ENCODE results near the gene SENP3. TPM values are rescaled to one million over a fixed set of nuclear protein-coding genes. Genes with fewer than 3 reads are reported as not detected.

The SENP3 gene
- total RNA-seq, 1 donor from 2014 or later = 30.8 TPM

DNA sequence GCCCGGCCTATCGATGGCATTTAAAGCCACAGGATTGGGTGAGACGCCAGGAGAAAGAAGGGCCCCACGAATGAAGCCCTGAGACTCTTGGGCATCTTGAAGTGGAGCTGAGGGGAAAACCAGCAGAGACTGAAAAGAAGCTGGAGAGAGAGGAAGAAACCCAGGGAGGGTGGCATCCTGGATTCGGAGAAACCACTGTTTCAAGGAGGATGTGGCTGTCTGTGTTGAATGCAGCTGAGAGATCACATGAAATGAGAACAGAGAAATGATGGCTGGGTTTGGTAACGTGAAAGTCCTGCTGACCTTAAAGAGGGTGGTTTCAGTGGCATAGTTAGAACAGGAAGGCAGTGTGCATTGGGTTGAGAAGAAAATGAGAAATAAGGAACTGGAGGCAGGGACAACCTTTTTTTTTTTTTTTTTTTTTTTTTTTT, 9.1 kb upstream of the SENP3 start:
- intact Hi-C loops (cut with DNase I) = no loop called here
- no peak for DNase-seq
- ATAC-seq (ENCODE audit: poor library complexity) = no peak

- ATAC-seq (ENCODE audit: poor library complexity) (no peak), DNase-seq (no peak)
- intact Hi-C loops (cut with DNase I) = no loop called here
These were observed 8.4 kb upstream of the SENP3 start for GRCh38 chr17:7553356-7553755.

DNA sequence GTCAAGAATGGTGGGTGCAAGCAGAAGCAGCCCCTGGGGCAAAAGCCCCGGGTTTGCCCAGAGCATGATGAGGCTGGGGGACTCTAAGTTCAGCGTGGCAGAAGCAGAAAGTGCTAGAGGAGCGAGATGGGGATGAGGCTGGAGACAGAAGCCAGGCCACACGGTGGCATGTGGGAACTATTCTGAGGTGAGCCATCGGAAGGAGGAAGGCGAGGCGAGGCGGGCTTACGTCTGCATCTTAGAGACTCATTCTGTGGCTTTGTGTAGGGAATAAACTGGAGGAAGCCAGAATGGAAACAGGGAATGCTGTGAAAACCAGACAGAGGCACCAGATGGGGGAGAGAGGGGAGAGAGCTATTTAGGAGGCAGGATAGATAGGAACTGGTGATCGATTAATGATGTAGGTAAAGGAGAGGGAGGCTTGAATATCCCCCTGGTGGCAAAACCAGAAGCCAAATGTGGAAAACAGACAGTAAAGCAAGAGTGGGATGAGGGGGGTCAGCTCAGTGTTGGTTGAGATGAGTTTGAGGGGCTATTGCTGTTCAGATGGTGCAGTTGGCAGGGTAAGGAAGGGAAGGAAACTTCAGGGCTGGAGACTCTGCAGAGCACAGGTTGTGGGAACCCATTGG, 6.3 kb upstream of the SENP3 start:
- intact Hi-C loops (cut with DNase I) = loop anchor here (5.0 kb wide), 2 partner anchors 43 to 243 kb away; no protein-coding TSS in a partner anchor
- ATAC-seq (ENCODE audit: poor library complexity) = no peak
- DNase-seq = no peak

- intact Hi-C loops (cut with DNase I) = loop anchor here (5.0 kb wide), 2 partner anchors 44 to 244 kb away; no protein-coding TSS in a partner anchor
- ATAC-seq (ENCODE audit: poor library complexity) = no peak
- no peak for DNase-seq
These were observed 5.1 kb upstream of the SENP3 start for GRCh38 chr17:7556627-7557026.

- DNase-seq (no peak), ATAC-seq (ENCODE audit: poor library complexity) (no peak)
- intact Hi-C loops (cut with DNase I) = loop anchor here (5.0 kb wide), 2 partner anchors 45 to 245 kb away; no protein-coding TSS in a partner anchor
These were observed 4.5 kb upstream of the SENP3 start for GRCh38 chr17:7557147-7557764.

- intact Hi-C loops (cut with DNase I) = loop anchor here (5.0 kb wide), 2 partner anchors 46 to 246 kb away; no protein-coding TSS in a partner anchor
- DNase-seq (peak; percentile 93), ATAC-seq (ENCODE audit: poor library complexity) (peak; percentile 63)
These were observed 3.8 kb upstream of the SENP3 start for GRCh38 chr17:7557775-7558543.

- ATAC-seq (ENCODE audit: poor library complexity) (peak; percentile 16), DNase-seq (peak; percentile 79)
- intact Hi-C loops (cut with DNase I) = loop anchor here (5.0 kb wide), 2 partner anchors 46 to 246 kb away; no protein-coding TSS in a partner anchor
These were observed 3.0 kb upstream of the SENP3 start, which contains the start of gene TNFSF13 for GRCh38 chr17:7558544-7559319. TNFSF13 (plus strand) TSS chr17:7558750; CDS start chr17:7559040, 290 bp downstream.

- ATAC-seq (ENCODE audit: poor library complexity) = no peak
- intact Hi-C loops (cut with DNase I) = loop anchor here (2.0 to 10.0 kb wide), 4 partner anchors 47 to 247 kb away; partner anchors contain the start of genes KCTD11 and TMEM95
These were observed 2.2 kb upstream of the SENP3 start for GRCh38 chr17:7559320-7560171.

DNA sequence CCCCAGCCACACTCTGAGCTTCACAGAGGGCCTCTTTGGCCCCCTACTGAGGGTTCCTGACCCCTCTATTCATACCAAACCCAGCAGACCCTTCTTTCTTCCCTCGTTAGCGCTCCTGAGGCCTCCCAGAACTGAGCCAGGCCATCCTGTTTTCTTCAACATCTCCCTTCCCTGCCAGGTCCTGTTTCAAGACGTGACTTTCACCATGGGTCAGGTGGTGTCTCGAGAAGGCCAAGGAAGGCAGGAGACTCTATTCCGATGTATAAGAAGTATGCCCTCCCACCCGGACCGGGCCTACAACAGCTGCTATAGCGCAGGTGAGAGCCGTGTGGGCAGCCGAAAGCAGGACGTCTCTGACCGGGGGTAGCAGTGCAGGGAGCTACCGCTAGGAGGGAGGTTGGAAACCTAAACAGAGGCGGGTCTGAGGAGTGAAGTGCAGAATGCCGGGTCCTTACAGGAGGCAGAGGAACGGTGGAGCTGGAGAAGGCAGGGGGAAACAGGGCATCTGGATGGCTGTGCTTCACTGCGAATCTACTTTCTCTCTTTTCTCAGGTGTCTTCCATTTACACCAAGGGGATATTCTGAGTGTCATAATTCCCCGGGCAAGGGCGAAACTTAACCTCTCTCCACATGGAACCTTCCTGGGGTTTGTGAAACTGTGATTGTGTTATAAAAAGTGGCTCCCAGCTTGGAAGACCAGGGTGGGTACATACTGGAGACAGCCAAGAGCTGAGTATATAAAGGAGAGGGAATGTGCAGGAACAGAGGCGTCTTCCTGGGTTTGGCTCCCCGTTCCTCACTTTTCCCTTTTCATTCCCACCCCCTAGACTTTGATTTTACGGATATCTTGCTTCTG, 1.3 kb upstream of the SENP3 start:
- DNase-seq = peak; percentile 73
- intact Hi-C loops (cut with DNase I) = loop anchor here (2.0 to 10.0 kb wide), 2 partner anchors 124 to 206 kb away; partner anchors contain the start of genes KCTD11 and TMEM95
- ATAC-seq (ENCODE audit: poor library complexity) = peak; percentile 44

More at GRCh38 chr17:7559320-7560171, 2.2 kb upstream of the SENP3 start:
- no peak for DNase-seq

DNA sequence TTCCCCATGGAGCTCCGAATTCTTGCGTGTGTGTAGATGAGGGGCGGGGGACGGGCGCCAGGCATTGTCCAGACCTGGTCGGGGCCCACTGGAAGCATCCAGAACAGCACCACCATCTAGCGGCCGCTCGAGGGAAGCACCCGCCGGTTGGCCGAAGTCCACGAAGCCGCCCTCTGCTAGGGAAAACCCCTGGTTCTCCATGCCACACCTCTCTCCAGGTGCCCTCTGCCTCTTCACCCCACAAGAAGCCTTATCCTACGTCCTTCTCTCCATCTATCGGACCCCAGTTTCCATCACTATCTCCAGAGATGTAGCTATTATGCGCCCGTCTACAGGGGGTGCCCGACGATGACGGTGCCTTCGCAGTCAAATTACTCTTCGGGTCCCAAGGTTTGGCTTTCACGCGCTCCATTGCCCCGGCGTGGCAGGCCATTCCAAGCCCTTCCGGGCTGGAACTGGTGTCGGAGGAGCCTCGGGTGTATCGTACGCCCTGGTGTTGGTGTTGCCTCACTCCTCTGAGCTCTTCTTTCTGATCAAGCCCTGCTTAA, 617 bp upstream of the SENP3 start:
- DNase-seq (peak; percentile 94), ATAC-seq (ENCODE audit: poor library complexity) (peak; percentile 82)
- intact Hi-C loops (cut with DNase I) = loop anchor here (2.0 to 10.0 kb wide), 2 partner anchors 124 to 206 kb away; partner anchors contain the start of genes KCTD11 and TMEM95

- intact Hi-C loops (cut with DNase I) = loop anchor here (10.0 kb wide), 1 partner anchor 207 kb away; the partner anchor contains the start of genes KCTD11 and TMEM95
- ATAC-seq (ENCODE audit: poor library complexity) (no peak), DNase-seq (no peak)
These were observed 488 bp downstream of the SENP3 start for GRCh38 chr17:7562208-7562605.

DNA sequence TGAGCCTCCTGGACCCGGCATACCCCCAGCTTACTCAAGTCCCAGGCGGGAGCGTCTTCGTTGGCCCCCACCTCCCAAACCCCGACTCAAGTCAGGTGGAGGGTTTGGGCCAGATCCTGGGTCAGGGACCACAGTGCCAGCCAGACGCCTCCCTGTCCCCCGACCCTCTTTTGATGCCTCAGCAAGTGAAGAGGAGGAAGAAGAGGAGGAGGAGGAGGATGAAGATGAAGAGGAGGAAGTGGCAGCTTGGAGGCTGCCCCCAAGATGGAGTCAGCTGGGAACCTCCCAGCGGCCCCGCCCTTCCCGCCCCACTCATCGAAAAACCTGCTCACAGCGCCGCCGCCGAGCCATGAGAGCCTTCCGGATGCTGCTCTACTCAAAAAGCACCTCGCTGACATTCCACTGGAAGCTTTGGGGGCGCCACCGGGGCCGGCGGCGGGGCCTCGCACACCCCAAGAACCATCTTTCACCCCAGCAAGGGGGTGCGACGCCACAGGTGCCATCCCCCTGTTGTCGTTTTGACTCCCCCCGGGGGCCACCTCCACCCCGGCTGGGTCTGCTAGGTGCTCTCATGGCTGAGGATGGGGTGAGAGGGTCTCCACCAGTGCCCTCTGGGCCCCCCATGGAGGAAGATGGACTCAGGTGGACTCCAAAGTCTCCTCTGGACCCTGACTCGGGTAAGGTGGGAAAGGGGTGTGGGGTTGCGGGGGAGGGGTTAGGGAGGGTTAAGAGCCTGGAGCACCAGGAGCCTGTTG, 1.6 kb downstream of the SENP3 start:
- DNase-seq (no peak), ATAC-seq (ENCODE audit: poor library complexity) (no peak)
- intact Hi-C loops (cut with DNase I) = loop anchor here (10.0 kb wide), 1 partner anchor 208 kb away; the partner anchor contains the start of genes KCTD11 and TMEM95

DNA sequence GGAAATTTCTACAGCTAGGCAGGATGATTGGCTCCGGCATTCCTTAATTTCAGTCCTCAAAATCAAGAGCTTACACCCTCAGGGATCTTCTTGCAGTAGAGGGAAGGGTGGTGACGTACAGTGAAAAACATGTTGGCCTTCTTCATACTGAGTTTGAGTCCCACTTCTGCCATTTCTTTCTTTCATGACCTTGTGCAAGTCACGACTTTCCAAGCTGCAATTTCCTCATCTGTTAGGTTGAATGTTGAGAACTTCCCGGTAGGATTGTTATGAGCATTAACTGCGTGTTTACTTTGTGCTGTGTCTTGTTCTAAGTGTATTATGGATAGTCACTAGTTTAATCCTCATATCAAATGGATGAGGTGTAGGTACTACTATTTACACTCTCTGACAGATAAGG, 7.9 kb downstream of the SENP3 start:
- intact Hi-C loops (cut with DNase I) = loop anchor here (10.0 kb wide), 1 partner anchor 215 kb away; the partner anchor contains the start of genes KCTD11 and TMEM95
- ATAC-seq (ENCODE audit: poor library complexity) = no peak

DNA sequence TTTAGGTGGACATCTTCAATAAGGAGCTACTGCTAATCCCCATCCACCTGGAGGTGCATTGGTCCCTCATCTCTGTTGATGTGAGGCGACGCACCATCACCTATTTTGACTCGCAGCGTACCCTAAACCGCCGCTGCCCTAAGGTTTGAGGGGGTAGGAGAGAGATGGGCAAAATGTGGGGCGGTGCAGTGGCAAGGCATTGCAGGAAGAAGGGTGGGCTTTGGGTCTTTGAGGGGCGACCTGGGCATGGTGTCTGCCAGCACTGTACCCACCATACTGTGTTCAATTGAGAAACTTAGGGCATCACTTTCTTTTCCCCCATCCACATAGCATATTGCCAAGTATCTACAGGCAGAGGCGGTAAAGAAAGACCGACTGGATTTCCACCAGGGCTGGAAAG, 8.6 kb downstream of the SENP3 start:
- DNase-seq (no peak), ATAC-seq (ENCODE audit: poor library complexity) (no peak)
- intact Hi-C loops (cut with DNase I) = no loop called here

More for the DNA sequence above, 7.9 kb downstream of the SENP3 start:
- no peak for DNase-seq

DNA sequence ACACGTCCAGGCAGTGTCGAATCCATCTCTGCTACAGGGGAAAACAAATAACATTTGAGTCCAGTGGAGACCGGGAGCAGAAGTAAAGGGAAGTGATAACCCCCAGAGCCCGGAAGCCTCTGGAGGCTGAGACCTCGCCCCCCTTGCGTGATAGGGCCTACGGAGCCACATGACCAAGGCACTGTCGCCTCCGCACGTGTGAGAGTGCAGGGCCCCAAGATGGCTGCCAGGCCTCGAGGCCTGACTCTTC, 10.5 kb downstream of the SENP3 start:
- ATAC-seq (ENCODE audit: poor library complexity) = no peak
- intact Hi-C loops (cut with DNase I) = no loop called here
- DNase-seq = no peak

Measured in Right ventricle myocardium superior (tissue), 1 donor.